ENCODE results near the gene CLEC5A.

DNA sequence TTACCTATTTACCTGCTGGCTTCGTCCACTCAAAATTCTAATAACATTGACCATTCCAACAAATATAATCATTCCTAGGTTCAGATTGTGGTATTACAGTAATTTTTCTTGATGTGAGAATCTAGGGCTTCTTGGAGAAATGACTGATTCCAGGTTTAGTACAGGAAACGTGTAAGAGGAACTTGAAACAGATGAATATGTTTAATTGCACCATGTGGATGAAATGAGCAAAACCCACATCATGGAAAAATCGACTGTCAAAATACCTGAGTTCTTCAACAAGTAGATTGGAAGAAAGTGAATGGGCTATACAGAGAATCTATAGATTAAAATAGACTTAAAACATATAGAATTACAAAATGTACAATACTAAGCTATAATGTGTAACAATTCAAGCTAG, 55.4 kb downstream of the CLEC5A start:
- TF ChIP-seq CTCF (IDR thresholded peaks at IDR 0.05) (no peak), POLR2A (IDR thresholded peaks at IDR 0.05) (no peak)

All from heart left ventricle (tissue), 13 donors.